Measurements from ENCODE around the gene DST.

Gene DST

GRCh38 chr6:56538851-56539250 lies 103.8 kb downstream of the DST start:
- no peak for DNase-seq (ENCODE audit: low spot score)
- FAIRE-seq = no peak

GRCh38 chr6:56537223-56537770 lies 105.4 kb downstream of the DST start:
- FAIRE-seq (no peak), DNase-seq (ENCODE audit: low spot score) (no peak)

- FAIRE-seq (no peak), DNase-seq (ENCODE audit: low spot score) (no peak)
Measured at GRCh38 chr6:56536536-56536935, 106.2 kb downstream of the DST start.

- FAIRE-seq (no peak), DNase-seq (ENCODE audit: low spot score) (no peak)
Measured at GRCh38 chr6:56535626-56536025, 107.1 kb downstream of the DST start.

- FAIRE-seq (no peak), DNase-seq (ENCODE audit: low spot score) (no peak)
Measured at GRCh38 chr6:56534680-56535419, 107.8 kb downstream of the DST start.

- DNase-seq (ENCODE audit: low spot score) (no peak), FAIRE-seq (no peak)
Measured at GRCh38 chr6:56532766-56533551, 109.7 kb downstream of the DST start.

GRCh38 chr6:56531839-56532595 lies 110.7 kb downstream of the DST start:
- DNase-seq (ENCODE audit: low spot score) = no peak
- FAIRE-seq = no peak

- no peak for FAIRE-seq
- no peak for DNase-seq (ENCODE audit: low spot score)
Measured at GRCh38 chr6:56529594-56530191, 113.0 kb downstream of the DST start.

GRCh38 chr6:56528412-56528841 lies 114.3 kb downstream of the DST start:
- DNase-seq (ENCODE audit: low spot score) (peak; percentile 90), FAIRE-seq (peak; percentile 91)

- no peak for FAIRE-seq
- DNase-seq (ENCODE audit: low spot score) = peak; percentile 45
Measured at GRCh38 chr6:56527934-56528333, 114.8 kb downstream of the DST start.

- FAIRE-seq (no peak), DNase-seq (ENCODE audit: low spot score) (no peak)
Measured at GRCh38 chr6:56526860-56527544, 115.7 kb downstream of the DST start.

- DNase-seq (ENCODE audit: low spot score) (no peak), FAIRE-seq (no peak)
Measured at GRCh38 chr6:56525974-56526789, 116.5 kb downstream of the DST start.

GRCh38 chr6:56524891-56525703 lies 117.6 kb downstream of the DST start:
- DNase-seq (ENCODE audit: low spot score) = peak; percentile 82
- peak; percentile 87 for FAIRE-seq

GRCh38 chr6:56522495-56523270 lies 120.0 kb downstream of the DST start:
- DNase-seq (ENCODE audit: low spot score) (no peak), FAIRE-seq (no peak)

GRCh38 chr6:56521976-56522375 lies 120.7 kb downstream of the DST start:
- DNase-seq (ENCODE audit: low spot score) (no peak), FAIRE-seq (no peak)

GRCh38 chr6:56521454-56521853 lies 121.2 kb downstream of the DST start:
- no peak for DNase-seq (ENCODE audit: low spot score)
- no peak for FAIRE-seq

- DNase-seq (ENCODE audit: low spot score) (no peak), FAIRE-seq (no peak)
Measured at GRCh38 chr6:56520218-56520617, 122.5 kb downstream of the DST start.

All from RCC 7860 (cell line).